Measurements from ENCODE around the gene TMSB10. TPM values are rescaled to one million over a fixed set of nuclear protein-coding genes. Genes with fewer than 3 reads are reported as not detected.

The TMSB10 gene
- total RNA-seq, 1 donor from 2014 or later, result 2,521 TPM

GRCh38 chr2:84946204-84947009, 41.0 kb downstream of the TMSB10 start:
- Mint-ChIP-seq H3K4me3 (ENCODE audit: unreplicated experiment) (peak overlapping the region; percentile 20), H3K36me3 (ENCODE audit: low read depth) (no peaks in the 10 kb centered on the region), H3K27me3 (ENCODE audit: low read depth) (no peaks in the 10 kb centered on the region), H3K9me3 (ENCODE audit: low read depth) (no peaks in the 10 kb centered on the region), H3K27ac (ENCODE audit: unreplicated experiment) (peak overlapping the region; percentile 99), H3K4me1 (ENCODE audit: low read depth) (peaks cover 18% of the 10 kb centered on the region)
- TF ChIP-seq, protein P1, sequence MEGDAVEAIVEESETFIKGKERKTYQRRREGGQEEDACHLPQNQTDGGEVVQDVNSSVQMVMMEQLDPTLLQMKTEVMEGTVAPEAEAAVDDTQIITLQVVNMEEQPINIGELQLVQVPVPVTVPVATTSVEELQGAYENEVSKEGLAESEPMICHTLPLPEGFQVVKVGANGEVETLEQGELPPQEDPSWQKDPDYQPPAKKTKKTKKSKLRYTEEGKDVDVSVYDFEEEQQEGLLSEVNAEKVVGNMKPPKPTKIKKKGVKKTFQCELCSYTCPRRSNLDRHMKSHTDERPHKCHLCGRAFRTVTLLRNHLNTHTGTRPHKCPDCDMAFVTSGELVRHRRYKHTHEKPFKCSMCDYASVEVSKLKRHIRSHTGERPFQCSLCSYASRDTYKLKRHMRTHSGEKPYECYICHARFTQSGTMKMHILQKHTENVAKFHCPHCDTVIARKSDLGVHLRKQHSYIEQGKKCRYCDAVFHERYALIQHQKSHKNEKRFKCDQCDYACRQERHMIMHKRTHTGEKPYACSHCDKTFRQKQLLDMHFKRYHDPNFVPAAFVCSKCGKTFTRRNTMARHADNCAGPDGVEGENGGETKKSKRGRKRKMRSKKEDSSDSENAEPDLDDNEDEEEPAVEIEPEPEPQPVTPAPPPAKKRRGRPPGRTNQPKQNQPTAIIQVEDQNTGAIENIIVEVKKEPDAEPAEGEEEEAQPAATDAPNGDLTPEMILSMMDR (IDR thresholded peaks at IDR 0.05), result no peak
- no peak for DNase-seq (ENCODE audit: low spot score)

DNA sequence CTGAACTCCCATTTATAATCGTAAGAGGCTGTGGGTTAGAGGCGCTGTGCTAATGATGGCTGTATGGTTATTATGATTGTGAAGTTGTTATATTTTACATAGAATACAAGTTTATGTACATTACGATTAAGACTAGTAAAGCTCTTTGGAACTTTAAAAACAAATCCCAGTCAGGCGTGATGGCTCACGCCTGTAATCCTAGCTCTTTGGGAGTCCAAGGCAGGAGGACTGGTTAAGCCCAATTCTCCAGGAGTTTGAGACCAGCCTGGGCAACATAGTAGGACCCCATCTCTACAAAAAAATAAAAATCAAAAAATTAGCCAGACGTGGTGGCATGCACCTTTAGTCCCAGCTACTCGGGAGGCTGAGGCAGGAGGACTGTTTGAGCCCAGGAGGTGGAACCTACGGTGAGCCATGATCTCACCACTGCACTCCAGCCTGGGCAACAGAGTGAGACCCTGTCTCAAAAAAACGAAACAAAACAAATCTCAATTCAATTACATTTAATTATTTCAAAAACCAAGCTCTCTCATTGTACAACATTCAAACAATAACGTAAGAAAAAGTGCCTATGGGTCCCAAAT, 41.6 kb downstream of the TMSB10 start:
- H3K27me3 Mint-ChIP-seq (ENCODE audit: low read depth), result no peaks in the 10 kb centered on the region
- H3K36me3 Mint-ChIP-seq (ENCODE audit: low read depth), result no peaks in the 10 kb centered on the region
- TF ChIP-seq, protein P1 (IDR thresholded peaks at IDR 0.05), result no peak
- H3K9me3 Mint-ChIP-seq (ENCODE audit: low read depth), result no peaks in the 10 kb centered on the region
- H3K27ac Mint-ChIP-seq (ENCODE audit: unreplicated experiment), result peak overlapping the region; percentile 99
- DNase-seq (ENCODE audit: low spot score), result no peak
- H3K4me3 Mint-ChIP-seq (ENCODE audit: unreplicated experiment), result no peak overlapping the region
- peaks cover 18% of the 10 kb centered on the region for H3K4me1 Mint-ChIP-seq (ENCODE audit: low read depth)

- H3K27me3 Mint-ChIP-seq (ENCODE audit: low read depth), result no peaks in the 10 kb centered on the region
- TF ChIP-seq, protein P1 (IDR thresholded peaks at IDR 0.05), result no peak
- H3K36me3 Mint-ChIP-seq (ENCODE audit: low read depth), result no peaks in the 10 kb centered on the region
- no peak overlapping the region for H3K27ac Mint-ChIP-seq (ENCODE audit: unreplicated experiment)
- no peak overlapping the region for H3K4me3 Mint-ChIP-seq (ENCODE audit: unreplicated experiment)
- H3K9me3 Mint-ChIP-seq (ENCODE audit: low read depth), result no peaks in the 10 kb centered on the region
- no peak for DNase-seq (ENCODE audit: low spot score)
- H3K4me1 Mint-ChIP-seq (ENCODE audit: low read depth), result peaks cover 14% of the 10 kb centered on the region
Observed at GRCh38 chr2:84953535-84953934, 48.1 kb downstream of the TMSB10 start.

GRCh38 chr2:84954329-84954728, 48.9 kb downstream of the TMSB10 start:
- TF ChIP-seq, protein P1 (IDR thresholded peaks at IDR 0.05), result no peak
- Mint-ChIP-seq H3K27me3 (ENCODE audit: low read depth) (no peaks in the 10 kb centered on the region), H3K4me1 (ENCODE audit: low read depth) (peaks cover 22% of the 10 kb centered on the region), H3K9me3 (ENCODE audit: low read depth) (no peaks in the 10 kb centered on the region), H3K36me3 (ENCODE audit: low read depth) (no peaks in the 10 kb centered on the region), H3K27ac (ENCODE audit: unreplicated experiment) (no peak overlapping the region), H3K4me3 (ENCODE audit: unreplicated experiment) (no peak overlapping the region)
- no peak for DNase-seq (ENCODE audit: low spot score)

Other genes with a start within 250 kb of the TMSB10 start
- 0.37 to 1.2 TPM (median 0.82 TPM) in 3 replicates for gene TRABD2A, start 24.6 kb upstream of the TMSB10 start, total RNA-seq
- gene KCMF1, start 65.5 kb downstream of the TMSB10 start, total RNA-seq, result 76.0 to 101 TPM (median 95.8 TPM) in 3 replicates
- 18.9 to 35.0 TPM (median 34.1 TPM) in 3 replicates for gene TCF7L1, start 227.7 kb downstream of the TMSB10 start, total RNA-seq